Tibial nerve (tissue), 3 donors: ENCODE results near the gene SH2D3A.

Experiments
- POLR2A ChIP-seq, 2 donors: fragments of 450-650 bp; IDR thresholded peaks; one replicate each; pipeline ENCODE4 v1.6.1; 2017; ENCODE audit warnings: antibody characterized with exemption in 2 of 2, mild to moderate bottlenecking in 2 of 2, moderate library complexity in 2 of 2
- TF ChIP-seq, protein P1 (sequence below), 5 experiments: fragments of 200-600 bp in 3 of 5; fragments of 450-650 bp in 2 of 5; sonication (generic) in 3 of 5; IDR thresholded peaks; one replicate each; pipeline ENCODE4 v1.5.1; 2016 to 2019; ENCODE audit warnings: antibody characterized with exemption in 5 of 5, mild to moderate bottlenecking in 3 of 5, moderate library complexity in 2 of 5

DNA sequence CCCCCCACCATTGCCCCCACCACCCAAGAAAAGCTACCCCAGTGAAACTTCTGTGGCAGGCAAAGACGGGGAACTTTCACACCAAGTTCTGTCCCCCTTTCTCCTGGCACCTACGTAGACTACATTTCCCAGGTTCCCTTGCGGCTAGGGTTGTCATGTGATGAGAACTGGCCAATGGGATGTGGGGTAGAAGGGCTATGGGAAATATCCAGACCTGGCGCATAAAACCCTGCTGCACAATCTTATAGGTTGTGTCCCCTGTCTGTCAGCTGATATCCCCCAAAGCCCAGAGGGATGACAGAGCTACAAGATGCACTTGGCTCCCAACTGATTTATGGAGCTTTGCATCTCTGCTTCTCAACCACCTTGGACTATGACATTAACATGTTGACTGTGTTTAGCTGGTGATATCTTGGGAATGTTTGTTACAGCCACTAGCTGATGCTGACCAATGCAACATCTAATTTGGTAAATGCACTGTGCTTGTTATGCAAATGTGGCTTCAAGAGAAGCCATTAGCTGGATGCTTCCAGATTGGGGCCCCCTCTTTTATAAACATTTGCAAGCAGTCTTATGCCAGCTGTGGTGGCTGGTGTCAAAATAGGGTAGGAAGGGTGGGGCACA is 6.1 kb downstream of the SH2D3A start:
- TF ChIP-seq, protein P1, sequence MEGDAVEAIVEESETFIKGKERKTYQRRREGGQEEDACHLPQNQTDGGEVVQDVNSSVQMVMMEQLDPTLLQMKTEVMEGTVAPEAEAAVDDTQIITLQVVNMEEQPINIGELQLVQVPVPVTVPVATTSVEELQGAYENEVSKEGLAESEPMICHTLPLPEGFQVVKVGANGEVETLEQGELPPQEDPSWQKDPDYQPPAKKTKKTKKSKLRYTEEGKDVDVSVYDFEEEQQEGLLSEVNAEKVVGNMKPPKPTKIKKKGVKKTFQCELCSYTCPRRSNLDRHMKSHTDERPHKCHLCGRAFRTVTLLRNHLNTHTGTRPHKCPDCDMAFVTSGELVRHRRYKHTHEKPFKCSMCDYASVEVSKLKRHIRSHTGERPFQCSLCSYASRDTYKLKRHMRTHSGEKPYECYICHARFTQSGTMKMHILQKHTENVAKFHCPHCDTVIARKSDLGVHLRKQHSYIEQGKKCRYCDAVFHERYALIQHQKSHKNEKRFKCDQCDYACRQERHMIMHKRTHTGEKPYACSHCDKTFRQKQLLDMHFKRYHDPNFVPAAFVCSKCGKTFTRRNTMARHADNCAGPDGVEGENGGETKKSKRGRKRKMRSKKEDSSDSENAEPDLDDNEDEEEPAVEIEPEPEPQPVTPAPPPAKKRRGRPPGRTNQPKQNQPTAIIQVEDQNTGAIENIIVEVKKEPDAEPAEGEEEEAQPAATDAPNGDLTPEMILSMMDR (IDR thresholded peaks at IDR 0.05), result no peak
- TF ChIP-seq POLR2A (IDR thresholded peaks at IDR 0.05), result no peak
